K562 (cell line): ENCODE results near the gene LIMD2. TPM values are rescaled to one million over a fixed set of nuclear protein-coding genes. Genes with fewer than 3 reads are reported as not detected.

Experiments
- ATAC-seq: fragments of 200-7000 bp; cut with Tn5 transposase; 3 replicates; pipeline ENCODE4 v1.9.1; 2020; ENCODE audit warnings: moderate library complexity
- BruUV-seq: library from RNA; stranded (reverse); fragments of 400-500 nt; replicated peaks from 2 replicates; lab custom pipeline; 2021; lab: Mats Ljungman, UMichigan
- CTCF ChIA-PET: fragments of 300-600 bp; formaldehyde crosslinking; extraction: SDS; loops from one replicate; lab custom pipeline; 2021; ENCODE audit warnings: low intra/inter-chr PET ratio; lab: Yijun Ruan, JAX
- POLR2A ChIA-PET: fragments of 300-600, 350-650 bp; sonication (Branson Sonifier 250); formaldehyde crosslinking; extraction: SDS; loops from one replicate; lab custom pipeline; 2021; ENCODE audit warnings: antibody characterized with exemption, inconsistent platforms; lab: Yijun Ruan, JAX
- DNase-seq, 4 experiments: peaks; one replicate each; pipeline versions ENCODE4 v3.0.0 to v3.0.0-alpha.2; 2011 to 2018; ENCODE audit warnings: low spot score in 3 of 4, mixed read lengths in 3 of 4; ENCODE audit errors: extremely low read depth in 1 of 4
- FAIRE-seq: peaks from 2 replicates; lab custom pipeline; 2011; peaks lifted over from hg19 to GRCh38; lab: Jason Lieb, UNC
- H2AFZ ChIP-seq: 2 replicates; pipeline ENCODE4 v1.6.0; 2011; ENCODE audit warnings: low read depth, low read length, control low read depth, inconsistent platforms
- H3K27ac ChIP-seq: fragments of 200-600 bp; 3 replicates; pipeline ENCODE4 v1.8.0; 2011; ENCODE audit warnings: low read depth, mild to moderate bottlenecking, control low read depth, inconsistent platforms, low read length, moderate library complexity, mixed read lengths; ENCODE audit errors: extremely low read depth
- H3K27me3 ChIP-seq, 2 experiments: fragments of 300-600 bp in 1 of 2; 2 replicates in 1 of 2; 3 replicates in 1 of 2; pipeline versions ENCODE4 v1.6.0 to v1.8.0; 2011; ENCODE audit warnings: inconsistent platforms in 2 of 2, low read length in 2 of 2, mild to moderate bottlenecking in 1 of 2, mixed read lengths in 1 of 2, moderate library complexity in 1 of 2; ENCODE audit not compliant: control insufficient read depth in 2 of 2, insufficient read depth in 2 of 2
- H3K36me3 ChIP-seq: fragments of 300-600 bp; 3 replicates; pipeline ENCODE4 v1.8.0; 2011; ENCODE audit warnings: mild to moderate bottlenecking, low read length, inconsistent platforms; ENCODE audit not compliant: control insufficient read depth, insufficient read depth
- H3K4me1 ChIP-seq, 2 experiments: fragments of 200-600 bp in 1 of 2; replicated peaks in 1 of 2; 2 replicates in 1 of 2; 3 replicates in 1 of 2; pipeline versions ENCODE4 v1.5.1 to v1.8.0; 2011; ENCODE audit warnings: inconsistent platforms in 2 of 2, low read length in 2 of 2, mild to moderate bottlenecking in 1 of 2, mixed read lengths in 1 of 2, moderate library complexity in 1 of 2; ENCODE audit not compliant: control insufficient read depth in 2 of 2, insufficient read depth in 2 of 2
- H3K4me2 ChIP-seq: 2 replicates; pipeline ENCODE4 v1.6.1; 2011; ENCODE audit warnings: low read length, control low read depth, inconsistent platforms, mixed read lengths; ENCODE audit not compliant: insufficient read depth
- H3K4me3 ChIP-seq: fragments of 200-600 bp; sonication (generic), shearing (Covaris generic); 2 replicates; pipeline ENCODE4 v1.5.1; 2016; ENCODE audit warnings: control low read depth, inconsistent platforms
- H3K79me2 ChIP-seq: fragments of 200-600 bp; 3 replicates; pipeline ENCODE4 v1.8.0; 2011; ENCODE audit warnings: low read length, inconsistent platforms; ENCODE audit not compliant: control insufficient read depth, insufficient read depth
- H3K9ac ChIP-seq, 2 experiments: 2 replicates each; pipeline versions ENCODE4 v1.6.0 to v1.6.1; 2011; ENCODE audit warnings: low read depth in 2 of 2, low read length in 2 of 2, control low read depth in 1 of 2, inconsistent platforms in 1 of 2, mild to moderate bottlenecking in 1 of 2, mixed read lengths in 1 of 2; ENCODE audit not compliant: insufficient read depth in 1 of 2
- H3K9me1 ChIP-seq: one replicate; pipeline ENCODE4 v1.6.0; 2011; ENCODE audit warnings: inconsistent platforms, mild to moderate bottlenecking, low read length, moderate library complexity; ENCODE audit not compliant: control insufficient read depth, insufficient read depth
- H3K9me3 ChIP-seq: replicated peaks from 2 replicates; pipeline ENCODE4 v1.5.1; 2011; ENCODE audit warnings: low read depth, low read length, inconsistent platforms; ENCODE audit not compliant: control insufficient read depth, insufficient read depth
- H4K20me1 ChIP-seq: replicated peaks from 2 replicates; pipeline ENCODE4 v1.6.1; 2011; ENCODE audit warnings: low read length, inconsistent platforms, mixed read lengths; ENCODE audit not compliant: control insufficient read depth, insufficient read depth
- HNRNPK ChIP-seq: fragments of 200-400 bp; formaldehyde crosslinking; IDR thresholded peaks from one replicate; pipeline ENCODE4 v1.6.1; 2018; ENCODE audit warnings: mild to moderate bottlenecking, low read depth, low read length; ENCODE audit not compliant: poor library complexity, severe bottlenecking
- KLF1 ChIP-seq: fragments of 450-650 bp; IDR thresholded peaks from 2 replicates; pipeline ENCODE4 v1.6.1; 2016; ENCODE audit warnings: missing genetic modification characterization, missing compliant biosample characterization
- PBX2 ChIP-seq, 2 experiments: IDR thresholded peaks in 1 of 2; conservative IDR thresholded peaks in 1 of 2; 2 replicates each; pipeline ENCODE4 v1.6.1; 2016; ENCODE audit warnings: low read depth in 2 of 2, mild to moderate bottlenecking in 1 of 2, missing compliant biosample characterization in 1 of 2, missing genetic modification characterization in 1 of 2, moderate library complexity in 1 of 2
- POLR3G ChIP-seq: IDR thresholded peaks from 2 replicates; pipeline ENCODE4 v1.6.1; 2011; ENCODE audit not compliant: insufficient read length, insufficient replicate concordance; ENCODE audit errors: extremely low read depth
- RBBP5 ChIP-seq: fragments of 200-600 bp; sonication (generic); IDR thresholded peaks from 2 replicates; pipeline ENCODE4 v1.6.1; 2012; ENCODE audit warnings: borderline replicate concordance, mild to moderate bottlenecking, low read length, control low read depth, inconsistent platforms; ENCODE audit not compliant: insufficient read depth, poor library complexity, severe bottlenecking
- RNF219 ChIP-seq: fragments of 250-450 bp; sonication (Bioruptor Pico); IDR thresholded peaks from 2 replicates; pipeline ENCODE4 v1.5.0; 2022; ENCODE audit warnings: mild to moderate bottlenecking
- WGBS: fragments of 100-300 bp; shearing (Covaris generic); methylation state at CpG from one replicate; pipeline ENCODE4 v1.1.6; 2016; ENCODE audit warnings: low coverage, mixed read lengths; ENCODE audit not compliant: insufficient coverage; ENCODE audit errors: missing lambda C conversion rate; 5-methylcytosine and 5-hydroxymethylcytosine counted together
- in situ Hi-C: fragments of 300-500 bp; cut with MboI; formaldehyde crosslinking; loops from 4 replicates; pipeline ENCODE4 v1.15.0; 2018; ENCODE audit warnings: inconsistent platforms, mixed read lengths
- intact Hi-C: fragments of 100-400 bp; cut with micrococcal nuclease; formaldehyde crosslinking; loops from 2 replicates; pipeline ENCODE4 v1.14.2; 2022
- polyA plus RNA-seq, 8 experiments: library from polyadenylated mRNA; depleted of rRNA in 4 of 8; stranded (reverse) in 5 of 8; unstranded in 3 of 8; fragments of >200 nt; fragmentation: Nextera tagmentation in 2 of 8; fragmentation: Illumina TruSeq in 1 of 8; extraction: Ambion mirVana in 2 of 8; extraction: Trizol in 1 of 8; gene quantifications; 2 replicates each; pipeline versions ENCODE4 v1.2.1 to v1.2.3, GENCODE V29; 2011 to 2014; ENCODE audit warnings: inconsistent platforms in 1 of 8, missing spikeins in 1 of 8
- total RNA-seq, 7 experiments: library from RNA; depleted of rRNA in 6 of 7; stranded (reverse); fragments of >200 nt in 6 of 7; fragmentation: Illumina TruSeq in 2 of 7; extraction: Trizol in 2 of 7; gene quantifications; 2 replicates each; pipeline versions ENCODE4 v1.2.1 to v1.2.3, GENCODE V29; 2011 to 2021; ENCODE audit warnings: low replicate concordance in 1 of 7

Gene LIMD2
- total and polyA plus RNA-seq, 9 of the 15 experiments (the other 6 are each of a cell fraction or from before 2014, with no cell fraction given) = 0.07 to 11.2 (median 2.8) TPM

- FAIRE-seq (no peak), ATAC-seq (no peak), DNase-seq (no peak)
- ChIA-PET CTCF (no interaction called here), POLR2A (interaction anchor here (2.3 kb wide), 1 partner anchor 13 kb away, joined by 7 read pairs; no protein-coding TSS in a partner anchor)
- H3K9me3 ChIP-seq = no peaks in the 10 kb centered on the region
- in situ Hi-C loops = no loop called here
- no peaks in the 10 kb centered on the region for H3K9me1 ChIP-seq
- BruUV-seq = no TSS peak
- H3K4me1 ChIP-seq = no peaks in the 10 kb centered on the region
- WGBS = 52% methylated on average over 4 of the region's 4 CpGs
- H3K27me3 ChIP-seq = no peaks in the 10 kb centered on the region
- H3K9ac ChIP-seq = no peak overlapping the region
- H3K27ac ChIP-seq = no peak overlapping the region
- H2AFZ ChIP-seq = no peak overlapping the region
- H3K36me3 ChIP-seq = peaks cover 12% of the 10 kb centered on the region; the same call in 1 of the 3 replicates
- no peak overlapping the region for H3K4me2 ChIP-seq
- H3K4me3 ChIP-seq = no peak overlapping the region
- TF ChIP-seq RNF219 (CRISPR knock-in tag) (no peak), PBX2 (CRISPR knock-in tag; IDR thresholded peaks at IDR 0.05; ENCODE audit: low read depth) (no peak), PBX2 (tag; conservative IDR thresholded peaks at IDR 0.05; ENCODE audit: low read depth) (no peak), KLF1 (no peak), RBBP5 (no peak), HNRNPK (no peak), POLR3G (no peak)
- TF ChIP-seq, all 486 proteins: peak for 0
- intact Hi-C loops = no loop called here
- no peaks in the 10 kb centered on the region for H3K79me2 ChIP-seq
- no peaks in the 10 kb centered on the region for H4K20me1 ChIP-seq
Observed at GRCh38 chr17:63647065-63647725, 52.7 kb downstream of the LIMD2 start.
